PC-3 (cell line): Measurements from ENCODE around the gene S100Z. TPM values are rescaled to one million over a fixed set of nuclear protein-coding genes. Genes with fewer than 3 reads are reported as not detected.
"Not testable (repeated sequence)": the region's sequence is repeated elsewhere in the genome, so short reads cannot be mapped to it uniquely, and the experiment has no call there.

Experiments used
- ATAC-seq: fragments of 200-7000 bp; cut with Tn5 transposase; 2 replicates; pipeline ENCODE4 v1.9.1; 2020; ENCODE audit warnings: mild to moderate bottlenecking, moderate library complexity
- BruUV-seq: library from RNA; stranded (reverse); fragments of 400-500 nt; replicated peaks from 2 replicates; lab custom pipeline; 2021; lab: Mats Ljungman, UMichigan
- CTCF ChIA-PET: fragments of 300-600 bp; sonication (Branson Sonifier 250); formaldehyde crosslinking; loops from one replicate; lab custom pipeline; 2022; ENCODE audit warnings: antibody characterized with exemption; lab: Charles Lee
- POLR2A ChIA-PET: fragments of 300-600 bp; sonication (Branson Sonifier 250); formaldehyde crosslinking; loops from one replicate; lab custom pipeline; 2022; ENCODE audit warnings: antibody characterized with exemption; ENCODE audit not compliant: unreplicated experiment; lab: Charles Lee
- DNase-seq: peaks from one replicate; pipeline ENCODE4 v3.0.0-alpha.2; 2015
- H2AFZ ChIP-seq: fragments of 300-600 bp; sonication (generic); 2 replicates; pipeline ENCODE4 v1.6.0; 2016; ENCODE audit warnings: antibody characterized with exemption, low read length
- H3F3A ChIP-seq: fragments of 300-600 bp; sonication (generic); one replicate; pipeline ENCODE4 v1.6.0; 2017; ENCODE audit warnings: antibody characterized with exemption, low read length, control low read depth, mild to moderate bottlenecking; ENCODE audit not compliant: unreplicated experiment
- H3K27ac ChIP-seq: fragments of 300-600 bp; sonication (generic); 2 replicates; pipeline ENCODE4 v1.5.1; 2016; ENCODE audit warnings: mild to moderate bottlenecking, low read length
- H3K27me3 ChIP-seq: fragments of 300-600 bp; sonication (generic); 2 replicates; pipeline ENCODE4 v1.6.1; 2016; ENCODE audit warnings: low read length, mixed read lengths
- H3K36me3 ChIP-seq: fragments of 300-600 bp; sonication (generic); 2 replicates; pipeline ENCODE4 v1.6.1; 2016; ENCODE audit warnings: low read depth, mixed run types, low read length, mixed read lengths
- H3K4me1 ChIP-seq: fragments of 300-600 bp; sonication (generic); 2 replicates; pipeline ENCODE4 v1.5.1; 2016; ENCODE audit warnings: low read length; ENCODE audit not compliant: insufficient read depth
- H3K4me2 ChIP-seq: fragments of 300-600 bp; sonication (generic); 2 replicates; pipeline ENCODE4 v1.6.0; 2016; ENCODE audit warnings: low read length
- H3K4me3 ChIP-seq: fragments of 300-600 bp; sonication (generic); 2 replicates; pipeline ENCODE4 v1.5.1; 2016; ENCODE audit warnings: mild to moderate bottlenecking, low read length, mixed read lengths
- H3K79me2 ChIP-seq: fragments of 300-600 bp; sonication (generic); 2 replicates; pipeline ENCODE4 v1.6.1; 2017; ENCODE audit warnings: low read length, mixed read lengths
- H3K9ac ChIP-seq: fragments of 300-600 bp; sonication (generic); 2 replicates; pipeline ENCODE4 v1.6.0; 2016; ENCODE audit warnings: mild to moderate bottlenecking, low read length
- H3K9me2 ChIP-seq: fragments of 300-600 bp; sonication (generic); replicated peaks from 2 replicates; pipeline ENCODE4 v1.6.1; 2016; ENCODE audit warnings: mixed run types, low read length, mixed read lengths
- H3K9me3 ChIP-seq: fragments of 300-600 bp; sonication (generic); 2 replicates; pipeline ENCODE4 v1.6.1; 2016; ENCODE audit warnings: low read length, mixed read lengths
- H4K20me1 ChIP-seq: fragments of 300-600 bp; sonication (generic); 2 replicates; pipeline ENCODE4 v1.6.1; 2016; ENCODE audit warnings: low read length, mixed read lengths
- EZH2 ChIP-seq: fragments of 300-600 bp; sonication (generic); IDR thresholded peaks from one replicate; pipeline ENCODE4 v1.6.1; 2017; ENCODE audit warnings: antibody characterized with exemption, mild to moderate bottlenecking, low read length; ENCODE audit not compliant: unreplicated experiment
- EZH2phosphoT487 ChIP-seq: fragments of 300-600 bp; sonication (generic); IDR thresholded peaks from 2 replicates; pipeline ENCODE4 v1.6.1; 2018; ENCODE audit warnings: mild to moderate bottlenecking, antibody characterized with exemption, low read length, borderline replicate concordance
- intact Hi-C: fragments of 100-400 bp; cut with micrococcal nuclease; formaldehyde crosslinking; loops from 2 replicates; pipeline ENCODE4 v1.9.0; 2023
- total RNA-seq: library from RNA; depleted of rRNA; stranded (reverse); fragments of >200 nt; gene quantifications from 2 replicates; pipeline ENCODE4 v1.2.3, GENCODE V29; 2014
- TF ChIP-seq, protein P1 (sequence below): fragments of 300-600 bp; sonication (generic); conservative IDR thresholded peaks from 2 replicates; pipeline ENCODE4 v1.5.1; 2017; ENCODE audit warnings: antibody characterized with exemption, low read depth, mild to moderate bottlenecking, low read length

The S100Z gene
- total RNA-seq, 1 experiment from 2014 or later = 0.11 TPM

DNA sequence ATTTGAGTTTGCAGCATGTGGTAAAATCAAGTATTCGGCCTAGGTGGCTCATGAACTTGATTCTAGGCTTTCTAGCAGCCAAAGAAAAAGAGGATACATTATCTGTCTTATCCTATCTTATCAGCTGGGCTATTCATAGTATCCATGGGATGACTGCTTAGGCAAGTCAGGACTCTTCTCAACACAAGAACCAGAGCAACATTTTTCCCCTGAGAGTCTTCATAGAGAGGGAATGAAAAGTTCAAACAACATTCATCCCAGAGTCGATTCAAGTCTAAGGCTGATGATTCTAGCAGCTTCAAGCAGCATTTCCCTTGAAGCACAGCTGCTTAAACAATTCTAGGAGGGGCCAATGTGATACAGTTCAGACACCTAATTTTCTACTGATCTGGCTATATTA lies 3.0 kb downstream of the S100Z start:
- no peak overlapping the region for H3K4me3 ChIP-seq
- H3K79me2 ChIP-seq = no peaks in the 10 kb centered on the region
- no peaks in the 10 kb centered on the region for H4K20me1 ChIP-seq
- H3K9me2 ChIP-seq = no peaks in the 10 kb centered on the region
- DNase-seq (no peak), ATAC-seq (no peak)
- no peaks in the 10 kb centered on the region for H3F3A ChIP-seq
- no peaks in the 10 kb centered on the region for H3K36me3 ChIP-seq
- no peak overlapping the region for H3K27ac ChIP-seq
- H3K27me3 ChIP-seq = no peaks in the 10 kb centered on the region
- H3K9me3 ChIP-seq = no peaks in the 10 kb centered on the region
- H3K4me1 ChIP-seq = no peaks in the 10 kb centered on the region
- TF ChIP-seq EZH2phosphoT487 = no peak
- no peak for TF ChIP-seq EZH2
- TF ChIP-seq, protein P1, sequence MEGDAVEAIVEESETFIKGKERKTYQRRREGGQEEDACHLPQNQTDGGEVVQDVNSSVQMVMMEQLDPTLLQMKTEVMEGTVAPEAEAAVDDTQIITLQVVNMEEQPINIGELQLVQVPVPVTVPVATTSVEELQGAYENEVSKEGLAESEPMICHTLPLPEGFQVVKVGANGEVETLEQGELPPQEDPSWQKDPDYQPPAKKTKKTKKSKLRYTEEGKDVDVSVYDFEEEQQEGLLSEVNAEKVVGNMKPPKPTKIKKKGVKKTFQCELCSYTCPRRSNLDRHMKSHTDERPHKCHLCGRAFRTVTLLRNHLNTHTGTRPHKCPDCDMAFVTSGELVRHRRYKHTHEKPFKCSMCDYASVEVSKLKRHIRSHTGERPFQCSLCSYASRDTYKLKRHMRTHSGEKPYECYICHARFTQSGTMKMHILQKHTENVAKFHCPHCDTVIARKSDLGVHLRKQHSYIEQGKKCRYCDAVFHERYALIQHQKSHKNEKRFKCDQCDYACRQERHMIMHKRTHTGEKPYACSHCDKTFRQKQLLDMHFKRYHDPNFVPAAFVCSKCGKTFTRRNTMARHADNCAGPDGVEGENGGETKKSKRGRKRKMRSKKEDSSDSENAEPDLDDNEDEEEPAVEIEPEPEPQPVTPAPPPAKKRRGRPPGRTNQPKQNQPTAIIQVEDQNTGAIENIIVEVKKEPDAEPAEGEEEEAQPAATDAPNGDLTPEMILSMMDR = no peak
- no peak overlapping the region for H2AFZ ChIP-seq
- ChIA-PET CTCF (no interaction called here), POLR2A (no interaction called here)
- no peak overlapping the region for H3K4me2 ChIP-seq
- H3K9ac ChIP-seq = no peak overlapping the region
- no TSS peak for BruUV-seq
- intact Hi-C loops = no loop called here

DNA sequence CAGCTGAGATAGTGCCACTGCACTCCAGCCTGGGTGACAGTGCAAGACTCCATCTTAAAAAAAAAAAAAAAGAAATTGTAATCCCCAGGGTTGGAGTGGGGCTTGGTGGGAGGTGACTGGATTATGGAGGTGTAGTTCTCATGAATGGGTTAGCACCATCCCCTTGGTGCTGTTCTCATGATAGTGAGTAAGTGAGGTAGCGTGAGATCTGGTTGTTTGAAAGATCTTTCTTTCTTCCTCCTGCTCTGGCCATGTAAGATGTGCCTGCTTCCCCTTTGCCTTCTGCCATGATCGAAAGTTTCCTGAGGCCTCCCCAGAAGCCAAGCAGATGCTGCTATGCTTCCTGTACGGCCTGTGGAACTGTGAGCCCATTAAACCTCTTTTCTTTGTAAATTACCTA lies 3.9 kb downstream of the S100Z start:
- H3K79me2 ChIP-seq, intact Hi-C loops, H3K4me1 ChIP-seq, POLR2A ChIA-PET, ATAC-seq, H3F3A ChIP-seq, H3K27me3 ChIP-seq, H2AFZ ChIP-seq, H3K9me3 ChIP-seq, H3K4me2 ChIP-seq, H3K9ac ChIP-seq, H3K9me2 ChIP-seq, CTCF ChIA-PET, H3K27ac ChIP-seq, H4K20me1 ChIP-seq, BruUV-seq, H3K4me3 ChIP-seq, DNase-seq, H3K36me3 ChIP-seq: not testable (repeated sequence)

DNA sequence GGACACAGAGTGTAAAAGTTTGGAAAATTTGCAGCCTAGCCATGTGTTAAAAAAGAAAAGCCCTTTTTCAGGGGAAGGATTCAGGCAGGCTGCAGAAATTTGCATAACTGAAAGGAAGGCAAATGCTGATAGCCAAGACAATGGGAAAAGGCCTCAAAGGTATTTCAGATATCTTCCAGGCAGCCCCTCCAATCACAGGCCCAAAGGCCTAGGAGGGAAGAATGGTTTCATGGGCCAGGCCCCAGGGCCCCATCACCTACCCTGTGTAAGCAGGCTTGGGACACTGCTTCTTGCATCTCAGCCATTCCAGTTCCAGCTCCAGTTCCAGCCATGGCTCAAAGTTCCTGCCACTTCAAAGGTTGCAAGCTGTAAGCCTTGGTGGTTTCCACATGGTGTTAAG lies 4.8 kb downstream of the S100Z start:
- ChIA-PET CTCF (no interaction called here), POLR2A (no interaction called here)
- H2AFZ ChIP-seq = no peak overlapping the region
- H3K4me1 ChIP-seq = no peaks in the 10 kb centered on the region
- H4K20me1 ChIP-seq = no peaks in the 10 kb centered on the region
- ATAC-seq (no peak), DNase-seq (no peak)
- no peaks in the 10 kb centered on the region for H3K27me3 ChIP-seq
- BruUV-seq = no TSS peak
- no peak overlapping the region for H3K4me3 ChIP-seq
- H3K9ac ChIP-seq = no peak overlapping the region
- no peaks in the 10 kb centered on the region for H3K36me3 ChIP-seq
- H3K9me3 ChIP-seq = no peaks in the 10 kb centered on the region
- no peak overlapping the region for H3K27ac ChIP-seq
- no peaks in the 10 kb centered on the region for H3K9me2 ChIP-seq
- TF ChIP-seq, protein P1 = no peak
- TF ChIP-seq EZH2phosphoT487 (no peak), EZH2 (no peak)
- no peaks in the 10 kb centered on the region for H3F3A ChIP-seq
- intact Hi-C loops = no loop called here
- no peaks in the 10 kb centered on the region for H3K79me2 ChIP-seq
- no peak overlapping the region for H3K4me2 ChIP-seq

DNA sequence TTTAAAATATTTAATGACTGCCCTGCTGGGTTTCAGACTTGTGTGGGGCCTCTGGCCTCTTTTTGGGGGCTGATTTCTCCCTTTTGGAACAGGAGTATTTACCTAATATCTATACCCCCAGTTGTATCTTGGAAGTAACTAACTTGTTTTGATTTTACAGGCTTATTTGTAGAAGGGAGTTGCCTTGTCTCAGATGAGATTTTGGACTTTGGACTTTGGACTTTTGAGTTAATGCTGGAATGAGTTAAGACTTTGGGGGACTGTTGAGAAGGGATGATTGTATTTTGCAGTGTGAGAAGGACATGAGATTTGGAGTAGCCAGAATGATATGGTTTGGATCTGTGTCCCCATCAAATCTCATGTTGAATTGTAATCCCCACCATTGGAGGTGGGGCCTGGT lies 5.7 kb downstream of the S100Z start:
- DNase-seq, H3K9me2 ChIP-seq, H3K79me2 ChIP-seq, H3K4me3 ChIP-seq, H2AFZ ChIP-seq, H3K27ac ChIP-seq, POLR2A ChIA-PET, H3K4me1 ChIP-seq, H3K36me3 ChIP-seq, H3K4me2 ChIP-seq, H3F3A ChIP-seq, H4K20me1 ChIP-seq, H3K27me3 ChIP-seq, H3K9ac ChIP-seq, BruUV-seq, ATAC-seq, CTCF ChIA-PET, H3K9me3 ChIP-seq, intact Hi-C loops: not testable (repeated sequence)
